Tibial nerve (tissue), 4 donors: ENCODE measurements around the gene FAM120B. TPM values are rescaled to one million over a fixed set of nuclear protein-coding genes. Genes with fewer than 3 reads are reported as not detected.

Experiments used
- DNase-seq, 2 donors: peaks; one replicate each; pipeline ENCODE4 v3.0.0-alpha.2; 2019; ENCODE audit warnings: low spot score in 2 of 2
- H3K27ac ChIP-seq, 4 donors: fragments of 200-600 bp; sonication (generic) in 3 of 4; one replicate each; pipeline ENCODE4 v1.5.1; 2017 to 2019; ENCODE audit warnings: mild to moderate bottlenecking in 1 of 4
- H3K27me3 ChIP-seq, 2 donors: fragments of 200-600 bp; sonication (generic) in 1 of 2; one replicate each; pipeline versions ENCODE4 v1.5.1 to v1.6.0; 2017 to 2019
- H3K36me3 ChIP-seq, 3 donors: fragments of 200-600 bp; sonication (generic); one replicate each; pipeline ENCODE4 v1.5.1; 2018 to 2019
- H3K4me1 ChIP-seq, 4 donors: fragments of 200-600 bp; sonication (generic) in 3 of 4; one replicate each; pipeline ENCODE4 v1.5.1; 2017 to 2019
- H3K4me3 ChIP-seq, 4 donors: fragments of 200-600 bp; sonication (generic) in 3 of 4; one replicate each; pipeline ENCODE4 v1.5.1; 2017 to 2019; ENCODE audit warnings: mild to moderate bottlenecking in 1 of 4, moderate library complexity in 1 of 4
- H3K9me3 ChIP-seq, 4 donors: fragments of 200-600 bp; sonication (generic) in 3 of 4; one replicate each; pipeline ENCODE4 v1.5.1; 2017 to 2019
- CTCF ChIP-seq, 5 experiments: fragments of 200-600 bp in 3 of 5; fragments of 450-650 bp in 2 of 5; sonication (generic) in 3 of 5; IDR thresholded peaks; one replicate each; pipeline ENCODE4 v1.5.1; 2016 to 2019; ENCODE audit warnings: antibody characterized with exemption in 5 of 5, mild to moderate bottlenecking in 3 of 5, moderate library complexity in 2 of 5
- EP300 ChIP-seq, 2 donors: sonication (generic); formaldehyde crosslinking; IDR thresholded peaks; one replicate each; pipeline ENCODE4 v1.6.1; 2017; ENCODE audit warnings: antibody characterized with exemption in 2 of 2, mild to moderate bottlenecking in 1 of 2
- POLR2A ChIP-seq, 2 donors: fragments of 450-650 bp; IDR thresholded peaks; one replicate each; pipeline ENCODE4 v1.6.1; 2017; ENCODE audit warnings: antibody characterized with exemption in 2 of 2, mild to moderate bottlenecking in 2 of 2, moderate library complexity in 2 of 2
- WGBS, 2 donors: methylation state at CpG; one replicate each; pipeline ENCODE4 v1.1.5; 2018; 5-methylcytosine and 5-hydroxymethylcytosine counted together
- total RNA-seq, 4 donors: library from RNA; depleted of rRNA; stranded (reverse); fragments of >200 nt; gene quantifications; one replicate each; pipeline ENCODE4 v1.1.0, GENCODE V29; 2016

The FAM120B gene
- total RNA-seq, 4 donors from 2014 or later, result 26.0 to 35.4 (median 32.1) TPM

DNA sequence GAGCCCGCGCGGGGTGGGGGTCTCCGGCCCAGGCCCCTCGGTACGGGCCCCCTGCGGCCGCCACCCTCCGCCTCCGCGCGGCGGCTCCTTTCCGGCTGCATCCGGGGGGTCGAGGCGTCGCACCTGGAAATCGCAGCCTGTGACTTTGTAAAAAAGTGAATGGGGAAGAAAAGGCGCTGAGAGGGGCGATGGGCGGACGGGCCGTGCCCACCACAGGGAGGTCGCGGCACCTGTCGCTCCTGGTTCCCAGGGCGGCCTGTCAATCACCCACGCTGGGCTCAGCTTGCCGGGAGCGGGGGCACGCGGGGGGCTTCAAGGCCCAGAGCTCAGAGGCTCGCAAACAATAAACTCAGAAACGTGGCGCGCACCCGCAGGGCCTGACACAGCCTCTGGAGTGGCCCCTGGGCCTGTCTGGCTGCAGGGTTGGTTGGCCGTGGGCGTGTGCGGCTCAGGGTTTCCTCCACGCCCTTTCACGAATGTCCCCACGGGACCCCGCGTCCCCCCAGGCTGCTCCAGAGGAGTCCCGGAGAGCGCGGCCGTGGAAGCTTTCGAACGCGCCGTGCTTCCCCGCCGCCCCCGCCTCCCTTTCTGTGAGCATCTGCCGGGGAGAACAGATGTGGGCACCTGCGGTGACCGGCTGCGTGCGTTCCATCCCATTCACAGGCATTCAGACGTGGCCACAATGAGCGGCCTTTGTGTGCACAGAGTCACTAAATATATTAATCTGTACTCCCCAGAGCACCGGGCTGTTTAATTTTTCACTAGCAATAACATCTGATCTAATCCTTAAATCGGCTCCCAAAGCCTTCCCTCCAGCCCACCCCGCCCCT, 9.6 kb upstream of the FAM120B start:
- TF ChIP-seq CTCF (IDR thresholded peaks at IDR 0.05), result no peak
- no peak for TF ChIP-seq POLR2A (IDR thresholded peaks at IDR 0.05)
- no peak for TF ChIP-seq EP300 (IDR thresholded peaks at IDR 0.05)
- Histone ChIP-seq H3K27me3 (peaks cover 6 to 80% of the 10 kb centered on the region in 2 donors), H3K9me3 (no peaks in the 10 kb centered on the region), H3K4me3 (peak overlapping the region in 1 of 4 donors; percentile 52), H3K27ac (no peak overlapping the region), H3K4me1 (peaks cover 0 to 50% (median 33%) of the 10 kb centered on the region in 4 donors), H3K36me3 (no peaks in the 10 kb centered on the region)
- WGBS, 2 donors, result 12 to 15% methylated on average over 48 to 66 of the region's 67 CpGs
- DNase-seq, result no peak

DNA sequence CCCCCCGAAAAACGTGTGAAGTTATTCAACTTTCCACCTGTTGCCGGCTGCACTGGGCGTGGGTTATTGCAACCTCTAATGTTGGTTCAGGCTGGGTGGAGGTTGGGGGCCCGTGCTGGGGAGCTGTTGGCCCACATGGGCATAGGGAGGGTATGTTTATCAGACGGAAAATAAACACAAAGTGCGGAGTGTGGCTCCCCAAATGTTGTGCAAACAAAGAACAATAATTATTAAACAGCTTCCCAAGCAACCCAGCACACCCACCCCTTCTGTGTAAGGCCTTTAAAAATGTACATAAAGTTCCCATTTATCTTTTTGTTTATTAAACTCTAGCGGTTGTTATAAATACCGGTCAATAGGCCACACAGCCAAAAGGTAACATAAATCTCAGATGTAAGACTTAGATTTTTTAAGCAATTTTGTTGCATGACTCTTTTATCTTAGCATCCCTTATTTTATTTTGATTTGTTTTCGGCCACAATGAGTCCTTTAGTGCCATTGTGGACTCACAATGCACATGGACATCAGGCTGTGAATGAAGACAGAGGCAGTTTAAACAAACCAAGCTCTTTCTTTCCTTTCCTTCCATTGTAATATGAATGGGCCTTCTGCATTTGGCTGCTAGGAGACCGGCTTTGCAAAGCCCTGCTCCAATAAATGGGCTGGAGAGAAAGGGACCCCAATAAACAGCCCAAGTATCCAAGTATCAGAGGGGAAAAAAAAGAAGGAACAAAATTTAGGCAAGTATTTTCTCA, 8.8 kb upstream of the FAM120B start:
- Histone ChIP-seq H3K36me3 (no peaks in the 10 kb centered on the region), H3K9me3 (no peaks in the 10 kb centered on the region), H3K4me3 (no peak overlapping the region), H3K4me1 (peaks cover 0 to 42% (median 25%) of the 10 kb centered on the region in 4 donors), H3K27ac (no peak overlapping the region), H3K27me3 (peaks cover 6 to 72% of the 10 kb centered on the region in 2 donors)
- 43 to 51% methylated on average over 11 of the region's 11 CpGs for WGBS, 2 donors
- TF ChIP-seq POLR2A (IDR thresholded peaks at IDR 0.05) (no peak), EP300 (IDR thresholded peaks at IDR 0.05) (no peak), CTCF (IDR thresholded peaks at IDR 0.05) (no peak)
- DNase-seq, result no peak

DNA sequence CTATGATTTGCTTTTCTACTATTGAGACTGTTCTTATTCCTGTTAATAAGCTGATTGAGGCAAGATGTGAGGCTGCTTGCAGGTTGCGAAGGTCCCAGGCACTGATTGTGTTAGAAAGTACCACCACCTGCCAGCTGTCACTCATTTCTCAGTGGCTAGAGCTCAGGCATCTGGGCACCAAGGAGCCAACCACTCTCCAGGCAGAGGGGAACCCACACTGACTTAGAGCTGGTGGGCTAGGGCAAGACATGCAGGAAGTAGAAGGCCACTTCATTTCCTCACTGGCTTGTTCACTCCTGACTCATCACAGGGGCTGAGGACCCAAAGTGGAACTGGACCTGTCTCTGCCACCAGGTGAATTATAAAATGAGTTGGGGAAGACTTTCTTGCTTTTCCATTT, 7.9 kb upstream of the FAM120B start:
- Histone ChIP-seq H3K27ac (no peak overlapping the region), H3K9me3 (no peaks in the 10 kb centered on the region), H3K4me1 (peaks cover 0 to 33% (median 22%) of the 10 kb centered on the region in 4 donors), H3K4me3 (no peak overlapping the region), H3K36me3 (no peaks in the 10 kb centered on the region), H3K27me3 (peaks cover 6 to 63% of the 10 kb centered on the region in 2 donors)
- no peak for DNase-seq
- TF ChIP-seq CTCF (IDR thresholded peaks at IDR 0.05), result no peak
- no peak for TF ChIP-seq EP300 (IDR thresholded peaks at IDR 0.05)
- TF ChIP-seq POLR2A (IDR thresholded peaks at IDR 0.05), result no peak
- WGBS, 2 donors, result 100% methylated on average over 1 of the region's 1 CpG

DNA sequence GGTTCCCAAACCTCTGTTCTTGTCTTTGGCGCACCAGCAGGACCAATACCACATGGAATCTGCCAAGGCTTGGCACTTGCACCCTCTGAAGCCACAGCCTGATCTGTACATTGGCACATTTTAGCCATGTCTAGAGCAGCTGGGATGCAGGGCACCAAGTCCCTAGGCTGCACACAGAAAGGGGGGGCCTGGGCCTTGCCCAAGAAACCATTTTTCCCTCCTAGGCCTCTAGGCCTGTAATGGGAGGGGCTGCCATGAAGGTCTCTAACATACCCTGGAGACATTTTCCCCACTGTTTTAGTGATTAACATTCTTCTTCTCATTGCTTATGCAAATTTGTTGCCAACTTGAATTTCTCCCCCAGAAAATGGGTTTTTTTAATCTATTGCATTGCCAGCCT, 5.4 kb upstream of the FAM120B start:
- 92 to 100% methylated on average over 1 of the region's 1 CpG for WGBS, 2 donors
- Histone ChIP-seq H3K4me1 (peaks cover 0 to 21% (median 9%) of the 10 kb centered on the region in 4 donors), H3K27me3 (peaks cover 3 to 38% of the 10 kb centered on the region in 2 donors), H3K27ac (no peak overlapping the region), H3K36me3 (no peaks in the 10 kb centered on the region), H3K4me3 (no peak overlapping the region), H3K9me3 (no peaks in the 10 kb centered on the region)
- no peak for DNase-seq
- TF ChIP-seq EP300 (IDR thresholded peaks at IDR 0.05), result no peak
- no peak for TF ChIP-seq CTCF (IDR thresholded peaks at IDR 0.05)
- no peak for TF ChIP-seq POLR2A (IDR thresholded peaks at IDR 0.05)
